Left ventricle myocardium inferior (tissue), 1 donor: ENCODE data around the gene RIPOR1. TPM values are rescaled to one million over a fixed set of nuclear protein-coding genes. Genes with fewer than 3 reads are reported as not detected.
A peak's percentile ranks its signal among the peaks of the same experiment; 100 is the strongest.

Experiments
- DNase-seq: peaks from one replicate; pipeline ENCODE4 v3.0.0-alpha.2; 2020
- H3K27ac ChIP-seq: fragments of 200-600 bp; replicated peaks from 2 replicates; pipeline ENCODE4 v1.8.0; 2021
- H3K27me3 ChIP-seq: fragments of 200-600 bp; 2 replicates; pipeline ENCODE4 v1.8.0; 2021; ENCODE audit warnings: low read depth
- H3K36me3 ChIP-seq: fragments of 200-600 bp; 2 replicates; pipeline ENCODE4 v1.8.0; 2021
- H3K4me1 ChIP-seq: fragments of 200-600 bp; 2 replicates; pipeline ENCODE4 v1.8.0; 2021
- H3K4me3 ChIP-seq: fragments of 200-600 bp; 2 replicates; pipeline ENCODE4 v1.8.0; 2021; ENCODE audit warnings: mild to moderate bottlenecking, moderate library complexity
- H3K9me3 ChIP-seq: fragments of 200-600 bp; replicated peaks from 2 replicates; pipeline ENCODE4 v1.8.0; 2021
- CTCF ChIP-seq: fragments of 200-600 bp; IDR thresholded peaks from 2 replicates; pipeline ENCODE4 v1.8.0; 2021; ENCODE audit warnings: antibody characterized with exemption, mild to moderate bottlenecking, borderline replicate concordance
- intact Hi-C: fragments of 100-400 bp; cut with micrococcal nuclease; formaldehyde crosslinking; loops from one replicate; pipeline ENCODE4 v1.11.0; 2022
- total RNA-seq: library from RNA; stranded (reverse); fragmentation: NEBNext Ultra II Directional; extraction: Animal tissue kit (Norgen Biotek cat#: 25700); gene quantifications from one replicate; pipeline ENCODE4 v1.2.1, GENCODE V29; 2021
- donor health status: DM: no; HTN: yes; CAD: no; lungs with severe emphysema.

The RIPOR1 gene
- total RNA-seq, 1 donor from 2014 or later: 79.7 TPM

- Histone ChIP-seq H3K4me1 (peaks cover 55% of the 10 kb centered on the region), H3K9me3 (no peaks in the 10 kb centered on the region), H3K27me3 (no peaks in the 10 kb centered on the region), H3K27ac (peak overlapping the region; percentile 75), H3K36me3 (peaks cover 3% of the 10 kb centered on the region), H3K4me3 (no peak overlapping the region)
- no peak for TF ChIP-seq CTCF
- no peak for DNase-seq
- intact Hi-C loops: no loop called here
Observed at GRCh38 chr16:67551972-67552371, 23.3 kb downstream of the RIPOR1 start.

- no peaks in the 10 kb centered on the region for H3K27me3 ChIP-seq
- H3K27ac ChIP-seq: peak overlapping the region; percentile 75
- intact Hi-C loops: no loop called here
- TF ChIP-seq CTCF: no peak
- DNase-seq: no peak
- no peaks in the 10 kb centered on the region for H3K9me3 ChIP-seq
- no peak overlapping the region for H3K4me3 ChIP-seq
- peaks cover 3% of the 10 kb centered on the region for H3K36me3 ChIP-seq
- peaks cover 50% of the 10 kb centered on the region for H3K4me1 ChIP-seq
Observed at GRCh38 chr16:67552476-67552875, 23.8 kb downstream of the RIPOR1 start.

- TF ChIP-seq CTCF: no peak
- no peak overlapping the region for H3K27ac ChIP-seq
- no peaks in the 10 kb centered on the region for H3K36me3 ChIP-seq
- H3K4me3 ChIP-seq: no peak overlapping the region
- intact Hi-C loops: no loop called here
- DNase-seq: no peak
- no peaks in the 10 kb centered on the region for H3K9me3 ChIP-seq
- H3K27me3 ChIP-seq: no peaks in the 10 kb centered on the region
- peaks cover 36% of the 10 kb centered on the region for H3K4me1 ChIP-seq
Observed at GRCh38 chr16:67555795-67556212, 27.2 kb downstream of the RIPOR1 start.

- no peak overlapping the region for H3K27ac ChIP-seq
- no peaks in the 10 kb centered on the region for H3K9me3 ChIP-seq
- no peaks in the 10 kb centered on the region for H3K36me3 ChIP-seq
- H3K27me3 ChIP-seq: no peaks in the 10 kb centered on the region
- peaks cover 35% of the 10 kb centered on the region for H3K4me1 ChIP-seq
- TF ChIP-seq CTCF: no peak
- DNase-seq: no peak
- H3K4me3 ChIP-seq: no peak overlapping the region
- intact Hi-C loops: no loop called here
Observed at GRCh38 chr16:67558859-67559258, 30.2 kb downstream of the RIPOR1 start.

GRCh38 chr16:67560827-67561342 is 32.3 kb downstream of the RIPOR1 start:
- TF ChIP-seq CTCF: no peak
- DNase-seq: no peak
- H3K36me3 ChIP-seq: no peaks in the 10 kb centered on the region
- peak overlapping the region; percentile 97 for H3K27ac ChIP-seq
- intact Hi-C loops: no loop called here
- peak overlapping the region; percentile 76 for H3K4me3 ChIP-seq
- peaks cover 48% of the 10 kb centered on the region for H3K4me1 ChIP-seq
- H3K27me3 ChIP-seq: no peaks in the 10 kb centered on the region
- H3K9me3 ChIP-seq: no peaks in the 10 kb centered on the region
